HCT116 (cell line): Measurements from ENCODE around the gene FAM118A. TPM values are rescaled to one million over a fixed set of nuclear protein-coding genes. Genes with fewer than 3 reads are reported as not detected.

Experiments used
- ATAC-seq: fragments of 200-7000 bp; cut with Tn5 transposase; 2 replicates; pipeline ENCODE4 v1.9.1; 2020; ENCODE audit warnings: mild to moderate bottlenecking, moderate library complexity
- BruUV-seq: library from RNA; stranded (reverse); fragments of 400-500 nt; replicated peaks from 2 replicates; lab custom pipeline; 2021; lab: Mats Ljungman, UMichigan
- CTCF ChIA-PET: fragments of 300-600 bp; sonication (Branson Sonifier 250); formaldehyde crosslinking; loops from one replicate; lab custom pipeline; 2021; ENCODE audit warnings: antibody characterized with exemption; lab: Charles Lee
- POLR2A ChIA-PET: fragments of 300-600, 350-600 bp; sonication (Branson Sonifier 250); formaldehyde crosslinking; loops from one replicate; lab custom pipeline; 2021; ENCODE audit warnings: antibody characterized with exemption; lab: Charles Lee
- RAD21 ChIA-PET, 2 experiments: fragments of 300-600 bp; sonication (Branson Sonifier 250); formaldehyde crosslinking; loops; one replicate each; lab custom pipeline; 2023; ENCODE audit warnings: low total read pairs in 2 of 2; ENCODE audit not compliant: uncharacterized antibody in 2 of 2, unreplicated experiment in 2 of 2, low non-redundant PET in 1 of 2; lab: Charles Lee
- DNase-seq: peaks from one replicate; pipeline ENCODE4 v3.0.0-alpha.2; 2010; ENCODE audit warnings: low read depth, low spot score
- H2AFZ ChIP-seq: fragments of 200-600 bp; shearing (Covaris generic), sonication (generic); 2 replicates; pipeline ENCODE4 v1.6.1; 2017; ENCODE audit warnings: low read depth, mixed run types, mixed read lengths, antibody characterized with exemption, low read length; ENCODE audit not compliant: poor library complexity, severe bottlenecking
- H3K27ac ChIP-seq: 2 replicates; pipeline ENCODE4 v1.5.1; 2012; ENCODE audit warnings: low read depth, low read length
- H3K27me3 ChIP-seq: fragments of 200-600 bp; sonication (generic); 2 replicates; pipeline ENCODE4 v1.6.1; 2016; ENCODE audit warnings: mixed run types, low read length, mixed read lengths; ENCODE audit not compliant: insufficient read depth
- H3K36me3 ChIP-seq, 2 experiments: fragments of 200-500 bp in 1 of 2; fragments of 200-600 bp in 1 of 2; sonication (Bioruptor generic) in 1 of 2; sonication (generic) in 1 of 2; 2 replicates each; pipeline versions ENCODE4 v1.5.1 to v1.6.1; 2014 to 2016; ENCODE audit warnings: low read length in 2 of 2, inconsistent platforms in 1 of 2, mixed read lengths in 1 of 2, mixed run types in 1 of 2; ENCODE audit not compliant: insufficient read depth in 2 of 2, control insufficient read depth in 1 of 2
- H3K4me1 ChIP-seq, 2 experiments: fragments of 200-600 bp in 1 of 2; sonication (generic) in 1 of 2; 2 replicates each; pipeline versions ENCODE4 v1.5.1 to v1.6.1; 2012 to 2017; ENCODE audit warnings: low read length in 2 of 2, inconsistent platforms in 1 of 2, mild to moderate bottlenecking in 1 of 2, mixed read lengths in 1 of 2, mixed run types in 1 of 2, moderate library complexity in 1 of 2; ENCODE audit not compliant: insufficient read depth in 2 of 2, control insufficient read depth in 1 of 2
- H3K4me2 ChIP-seq: fragments of 200-600 bp; sonication (generic); 2 replicates; pipeline ENCODE4 v1.6.1; 2017; ENCODE audit warnings: mixed run types, low read length, mixed read lengths
- H3K4me3 ChIP-seq, 2 experiments: fragments of 200-600 bp in 1 of 2; sonication (generic) in 1 of 2; replicated peaks in 1 of 2; 2 replicates each; pipeline ENCODE4 v1.5.1; 2011 to 2016; ENCODE audit warnings: low read length in 2 of 2, control low read depth in 1 of 2, low read depth in 1 of 2, mild to moderate bottlenecking in 1 of 2, mixed read lengths in 1 of 2, mixed run types in 1 of 2
- H3K79me2 ChIP-seq: fragments of 200-600 bp; sonication (generic); 2 replicates; pipeline ENCODE4 v1.6.1; 2017; ENCODE audit warnings: mild to moderate bottlenecking, mixed run types, low read length, moderate library complexity, mixed read lengths; ENCODE audit not compliant: insufficient read depth
- H3K9ac ChIP-seq: fragments of 200-600 bp; sonication (generic); 2 replicates; pipeline ENCODE4 v1.6.1; 2016; ENCODE audit warnings: low read length, mixed read lengths
- H3K9me2 ChIP-seq: fragments of 200-600 bp; sonication (generic), shearing (Covaris generic); 2 replicates; pipeline ENCODE4 v1.6.1; 2017; ENCODE audit warnings: mixed run types, mild to moderate bottlenecking, moderate library complexity; ENCODE audit not compliant: insufficient read depth
- H3K9me3 ChIP-seq, 2 experiments: fragments of 200-500 bp in 1 of 2; fragments of 200-600 bp in 1 of 2; sonication (Bioruptor generic) in 1 of 2; sonication (generic) in 1 of 2; 2 replicates each; pipeline ENCODE4 v1.6.1; 2014 to 2017; ENCODE audit warnings: low read length in 2 of 2, mixed read lengths in 2 of 2, inconsistent platforms in 1 of 2, low read depth in 1 of 2, mild to moderate bottlenecking in 1 of 2, mixed run types in 1 of 2, moderate library complexity in 1 of 2; ENCODE audit not compliant: control insufficient read depth in 1 of 2, insufficient read depth in 1 of 2
- H4K20me1 ChIP-seq: fragments of 200-600 bp; sonication (generic), shearing (Covaris generic); 2 replicates; pipeline ENCODE4 v1.6.1; 2017; ENCODE audit warnings: mixed run types, mild to moderate bottlenecking, moderate library complexity; ENCODE audit not compliant: insufficient read depth
- CBX3 ChIP-seq: IDR thresholded peaks from 2 replicates; pipeline ENCODE4 v1.6.1; 2012; ENCODE audit warnings: low read depth
- CEBPB ChIP-seq: IDR thresholded peaks from 2 replicates; pipeline ENCODE4 v1.6.1; 2012; ENCODE audit warnings: low read depth
- CTCF ChIP-seq, 3 experiments: fragments of 200-600 bp in 1 of 3; sonication (generic) in 1 of 3; IDR thresholded peaks in 2 of 3; conservative IDR thresholded peaks in 1 of 3; 2 replicates each; pipeline ENCODE4 v1.5.1; 2012 to 2017; ENCODE audit warnings: low read depth in 2 of 3, low read length in 2 of 3, antibody characterized with exemption in 1 of 3, borderline replicate concordance in 1 of 3, control low read depth in 1 of 3, mild to moderate bottlenecking in 1 of 3, mixed read lengths in 1 of 3, mixed run types in 1 of 3, moderate library complexity in 1 of 3; ENCODE audit not compliant: insufficient read depth in 1 of 3
- ELF1 ChIP-seq: IDR thresholded peaks from 2 replicates; pipeline ENCODE4 v1.6.1; 2012; ENCODE audit warnings: low read depth, borderline replicate concordance
- EZH2 ChIP-seq: fragments of 200-600 bp; sonication (generic); IDR thresholded peaks from 2 replicates; pipeline ENCODE4 v1.6.1; 2017; ENCODE audit warnings: antibody characterized with exemption, mixed run types
- FOSL1 ChIP-seq: IDR thresholded peaks from 2 replicates; pipeline ENCODE4 v1.6.1; 2012; ENCODE audit warnings: low read depth
- JUND ChIP-seq: IDR thresholded peaks from 2 replicates; pipeline ENCODE4 v1.6.1; 2012
- POLR2A ChIP-seq: IDR thresholded peaks from 2 replicates; pipeline ENCODE4 v1.7.0; 2011; ENCODE audit warnings: borderline replicate concordance; ENCODE audit not compliant: insufficient read depth, insufficient read length; ENCODE audit errors: extremely low read depth
- REST ChIP-seq: IDR thresholded peaks from 2 replicates; pipeline ENCODE4 v1.6.1; 2012; ENCODE audit warnings: low read depth
- SIN3A ChIP-seq: IDR thresholded peaks from 2 replicates; pipeline ENCODE4 v1.6.1; 2012; ENCODE audit warnings: low read depth
- SP1 ChIP-seq: IDR thresholded peaks from 2 replicates; pipeline ENCODE4 v1.6.1; 2012; ENCODE audit warnings: low read depth
- TCF7L2 ChIP-seq: IDR thresholded peaks from 2 replicates; pipeline ENCODE4 v1.7.0; 2011; ENCODE audit warnings: borderline replicate concordance, inconsistent platforms; ENCODE audit not compliant: insufficient read depth, insufficient read length; ENCODE audit errors: extremely low read depth
- YY1 ChIP-seq: IDR thresholded peaks from 2 replicates; pipeline ENCODE4 v1.6.1; 2011; ENCODE audit warnings: low read length, low read depth, moderate library complexity, mild to moderate bottlenecking; ENCODE audit not compliant: insufficient replicate concordance; ENCODE audit errors: extremely low read depth
- ZFX ChIP-seq: fragments of 450-650 bp; IDR thresholded peaks from 2 replicates; pipeline ENCODE4 v1.6.1; 2017
- intact Hi-C: fragments of 100-400 bp; cut with micrococcal nuclease; formaldehyde crosslinking; loops from 2 replicates; pipeline ENCODE4 v1.10.0; 2022
- total RNA-seq: library from RNA; stranded (reverse); gene quantifications from one replicate; pipeline ENCODE4 v1.2.1, GENCODE V29; 2021; ENCODE audit not compliant: unreplicated experiment
- TF ChIP-seq, protein P1 (sequence below): IDR thresholded peaks from 2 replicates; pipeline ENCODE4 v1.6.1; 2012

Gene FAM118A
- total RNA-seq, 1 experiment from 2014 or later = 43.2 TPM

GRCh38 chr22:45353786-45354185 is 44.1 kb downstream of the FAM118A start:
- no peaks in the 10 kb centered on the region for H3K27me3 ChIP-seq
- H3K79me2 ChIP-seq = no peaks in the 10 kb centered on the region
- no peaks in the 10 kb centered on the region for H4K20me1 ChIP-seq
- H3K4me1 ChIP-seq = peaks cover 5 to 12% of the 10 kb centered on the region in 2 experiments; a peak in 3 of 4 replicates
- no peak overlapping the region for H3K9ac ChIP-seq
- BruUV-seq = no TSS peak
- ChIA-PET RAD21 (interaction anchor here in 1 of 2 experiments (0.7 kb wide), 1 partner anchor 17 kb away, joined by 6 read pairs; no protein-coding TSS in a partner anchor), POLR2A (no interaction called here), CTCF (no interaction called here)
- intact Hi-C loops = no loop called here
- TF ChIP-seq FOSL1 (no peak), SIN3A (no peak), ELF1 (no peak)
- no peak overlapping the region for H2AFZ ChIP-seq
- no peaks in the 10 kb centered on the region for H3K36me3 ChIP-seq
- no peaks in the 10 kb centered on the region for H3K9me2 ChIP-seq
- H3K4me3 ChIP-seq = no peak overlapping the region
- no peak overlapping the region for H3K4me2 ChIP-seq
- no peaks in the 10 kb centered on the region for H3K9me3 ChIP-seq
- DNase-seq (no peak), ATAC-seq (no peak)
- H3K27ac ChIP-seq = no peak overlapping the region

GRCh38 chr22:45357490-45357889 is 47.8 kb downstream of the FAM118A start:
- Histone ChIP-seq H3K27ac (no peak overlapping the region), H3K4me3 (no peak overlapping the region), H4K20me1 (no peaks in the 10 kb centered on the region), H3K9me3 (no peaks in the 10 kb centered on the region), H3K4me2 (no peak overlapping the region), H3K9ac (no peak overlapping the region), H3K27me3 (no peaks in the 10 kb centered on the region), H3K36me3 (no peaks in the 10 kb centered on the region), H3K9me2 (no peaks in the 10 kb centered on the region), H2AFZ (no peak overlapping the region), H3K79me2 (no peaks in the 10 kb centered on the region), H3K4me1 (peaks cover 3 to 7% of the 10 kb centered on the region in 2 experiments; a peak in 3 of 4 replicates)
- CTCF ChIA-PET = no interaction called here
- intact Hi-C loops = no loop called here
- RAD21 ChIA-PET = no interaction called here
- no peak for ATAC-seq
- POLR2A ChIA-PET = no interaction called here
- no peak for DNase-seq
- no TSS peak for BruUV-seq
- TF ChIP-seq ELF1 (no peak), YY1 (no peak), TCF7L2 (no peak), ZFX (no peak), CBX3 (no peak), JUND (no peak), POLR2A (no peak), CTCF (IDR thresholded peaks at IDR 0.05 in 2 of 3, conservative IDR thresholded peaks at IDR 0.05 in 1 of 3; ENCODE audit: borderline replicate concordance in 1 of 3, insufficient read depth in 1 of 3, low read depth in 2 of 3, low read length in 2 of 3) (no peak), SIN3A (no peak), CEBPB (no peak), REST (no peak), FOSL1 (no peak), SP1 (no peak), EZH2 (no peak)
- TF ChIP-seq, protein P1, sequence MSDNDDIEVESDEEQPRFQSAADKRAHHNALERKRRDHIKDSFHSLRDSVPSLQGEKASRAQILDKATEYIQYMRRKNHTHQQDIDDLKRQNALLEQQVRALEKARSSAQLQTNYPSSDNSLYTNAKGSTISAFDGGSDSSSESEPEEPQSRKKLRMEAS = no peak
